ENCODE measurements around the gene LRRIQ3.

GRCh38 chr1:74245168-74245772 lies 47.3 kb upstream of the LRRIQ3 start:
- TF ChIP-seq CTCF (IDR thresholded peaks at IDR 0.05) (no peak), ZNF138 (CRISPR knock-in tag; conservative IDR thresholded peaks at IDR 0.05) (no peak), MAX (CRISPR knock-in tag; IDR thresholded peaks at IDR 0.05) (no peak)

Data from WTC11 (cell line).